GM19438 (cell line): ENCODE measurements around the gene BDNF.
"Not testable (repeated sequence)": the region's sequence is repeated elsewhere in the genome, so short reads cannot be mapped to it uniquely, and the experiment has no call there.

Experiments
- ATAC-seq: cut with Tn5 transposase; IDR thresholded peaks from one replicate; pipeline ENCODE4 v1.9.1; 2021; ENCODE audit warnings: low read depth; ENCODE audit not compliant: unreplicated experiment

Gene BDNF

DNA sequence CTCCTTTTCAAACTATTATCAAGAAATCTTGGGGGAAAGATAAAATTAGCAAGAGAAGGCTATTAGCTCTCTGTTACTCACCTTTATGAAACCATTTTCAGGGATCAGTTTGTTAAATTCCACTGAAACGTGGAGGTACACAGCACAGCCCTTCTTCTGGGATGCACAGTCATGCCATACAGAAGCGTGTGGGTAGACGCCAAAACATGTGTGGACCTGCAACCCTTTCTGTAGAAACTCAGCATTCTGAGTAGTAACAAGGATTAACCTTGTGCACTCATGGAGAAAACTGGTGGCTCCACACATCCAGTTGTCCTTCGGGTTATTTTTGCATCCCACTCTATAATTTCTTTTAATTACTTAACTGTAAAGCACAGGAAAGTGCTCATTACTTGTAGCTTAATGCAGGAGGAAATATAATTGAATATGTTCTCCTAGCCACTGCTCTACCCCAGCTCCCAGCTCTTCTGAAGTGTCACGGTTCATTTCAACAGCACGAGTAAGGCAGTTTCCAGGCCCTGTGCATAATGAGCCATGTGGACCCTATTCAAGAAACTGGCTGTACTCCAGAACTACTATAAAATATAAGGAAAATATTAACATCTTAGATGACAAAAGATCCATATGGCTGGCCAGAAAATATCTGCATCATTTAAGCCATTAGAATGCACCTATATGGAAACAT is 26.1 kb downstream of the BDNF start:
- ATAC-seq, result no peak

DNA sequence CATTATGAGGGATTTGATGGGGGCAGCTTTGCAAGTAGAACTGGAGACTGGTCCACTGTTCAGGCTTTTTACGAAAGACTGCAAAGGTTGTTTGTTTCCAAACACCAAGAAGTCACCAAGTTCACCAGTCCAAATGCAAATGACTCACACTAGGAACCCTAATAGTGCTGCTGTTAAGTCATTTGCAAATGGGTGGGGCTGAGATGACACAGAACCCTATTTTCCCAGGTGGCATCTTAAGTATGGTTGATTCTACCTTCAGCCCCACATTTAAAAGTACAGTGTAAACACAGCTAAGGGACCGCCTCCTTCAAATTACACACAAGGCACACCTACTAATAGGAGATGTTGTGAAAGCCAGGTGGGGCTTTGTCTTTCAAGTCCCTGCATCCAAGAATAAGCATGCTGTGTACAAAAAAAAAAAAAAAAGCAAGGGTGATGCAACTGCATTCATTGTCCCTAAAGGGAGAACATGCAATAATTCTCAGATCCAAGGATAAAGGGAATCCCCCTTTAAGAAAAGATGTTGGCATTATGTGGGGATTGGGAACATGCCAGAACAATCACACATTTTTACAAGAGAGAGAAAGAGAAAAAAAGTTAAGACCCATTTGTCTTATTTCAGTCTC is 27.3 kb downstream of the BDNF start:
- ATAC-seq, result no peak

DNA sequence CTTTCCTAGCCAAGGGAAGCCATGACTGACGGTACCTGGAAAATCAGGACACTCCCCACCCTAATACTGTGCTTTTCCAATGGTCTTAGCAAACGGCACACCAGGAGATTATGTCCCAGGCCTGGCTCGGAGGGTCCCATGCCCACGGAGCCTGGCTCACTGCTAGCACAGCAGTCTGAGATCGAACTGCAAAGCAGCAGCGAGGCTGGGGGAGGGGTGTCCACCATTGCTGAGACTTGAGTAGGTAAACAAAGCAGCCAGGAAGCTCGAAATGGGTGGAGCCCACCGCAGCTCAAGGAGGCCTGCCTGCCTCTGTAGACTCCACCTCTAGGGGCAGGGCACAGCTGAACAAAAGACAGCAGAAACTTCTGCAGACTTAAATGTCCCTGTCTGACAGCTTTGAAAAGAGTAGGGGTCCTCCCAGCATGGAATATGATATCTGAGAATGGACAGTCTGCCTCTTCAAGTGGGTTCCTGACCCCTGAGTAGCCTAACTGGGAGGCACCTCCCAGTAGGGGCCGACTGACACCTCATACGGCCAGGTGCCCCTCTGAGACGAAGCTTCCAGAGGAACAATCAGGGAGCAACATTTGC is 34.6 kb downstream of the BDNF start:
- ATAC-seq, result not testable (repeated sequence)

DNA sequence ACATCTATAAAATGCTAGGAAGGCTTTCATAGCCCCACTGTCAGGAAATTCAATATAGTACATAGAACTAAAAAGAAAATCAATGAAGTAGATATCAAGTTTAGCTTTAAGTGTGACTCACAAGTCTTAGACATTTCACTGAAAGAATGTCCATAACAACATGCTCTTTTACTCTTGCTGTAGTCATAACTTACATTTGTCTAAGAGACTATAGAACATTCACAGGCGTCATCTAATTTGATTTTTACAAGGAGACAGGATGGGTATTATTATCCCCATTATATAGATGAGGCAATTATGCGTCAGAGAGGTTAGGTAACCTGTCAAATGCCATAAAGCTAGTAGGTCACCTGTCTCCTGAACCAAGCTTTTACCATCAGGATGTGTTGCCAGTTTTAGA is 36.9 kb downstream of the BDNF start:
- ATAC-seq, result no peak

DNA sequence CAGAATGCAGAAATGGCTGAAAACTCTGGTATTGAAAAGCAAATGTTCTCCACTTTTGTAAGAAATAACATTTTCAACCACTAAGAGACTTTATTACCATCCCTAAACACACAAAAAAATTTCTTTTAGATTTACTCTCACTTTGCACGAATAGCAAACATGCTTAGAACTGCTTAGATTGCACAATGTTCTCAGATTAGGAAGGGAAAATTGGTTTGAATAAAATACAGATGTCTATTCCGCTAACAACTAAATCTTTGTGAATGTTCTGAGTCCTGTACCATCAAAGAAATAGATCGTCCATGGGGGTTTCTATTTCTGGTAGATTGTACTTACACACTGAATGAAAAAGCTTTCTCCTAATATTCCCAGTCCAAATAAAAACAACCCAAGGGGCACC is 40.1 kb downstream of the BDNF start:
- no peak for ATAC-seq

DNA sequence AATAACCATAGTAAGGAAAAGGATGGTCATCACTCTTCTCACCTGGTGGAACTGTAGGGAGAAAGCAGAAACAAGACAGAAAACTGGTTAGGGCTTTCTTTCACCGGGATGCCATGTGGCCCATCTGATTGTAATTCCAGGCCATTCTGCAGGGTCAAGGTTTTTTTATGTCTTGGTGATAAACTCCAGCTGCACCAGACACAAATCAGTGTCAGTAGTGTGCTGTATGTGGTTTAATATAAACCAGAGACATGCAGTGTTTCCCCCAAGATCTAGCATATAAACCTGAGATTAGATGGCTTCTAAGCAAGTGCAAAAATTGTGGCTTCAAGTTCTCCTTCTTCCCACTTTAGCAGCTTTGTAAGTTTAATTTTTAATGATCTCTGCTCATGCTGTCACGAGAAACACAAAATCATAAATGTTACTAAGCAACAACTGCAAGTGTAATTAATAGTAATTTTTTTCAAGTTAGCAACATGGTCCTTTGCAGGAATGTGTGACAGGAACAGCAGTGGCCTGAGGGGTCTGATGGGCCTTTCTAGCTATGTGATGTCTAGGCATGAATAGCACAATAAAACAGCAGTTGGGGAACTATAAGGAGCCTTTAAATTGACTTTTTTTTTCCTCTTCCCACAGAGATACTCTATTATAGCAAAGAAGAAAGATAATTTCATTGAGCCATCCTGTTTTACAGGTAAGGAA is 41.6 kb downstream of the BDNF start:
- ATAC-seq, result no peak

DNA sequence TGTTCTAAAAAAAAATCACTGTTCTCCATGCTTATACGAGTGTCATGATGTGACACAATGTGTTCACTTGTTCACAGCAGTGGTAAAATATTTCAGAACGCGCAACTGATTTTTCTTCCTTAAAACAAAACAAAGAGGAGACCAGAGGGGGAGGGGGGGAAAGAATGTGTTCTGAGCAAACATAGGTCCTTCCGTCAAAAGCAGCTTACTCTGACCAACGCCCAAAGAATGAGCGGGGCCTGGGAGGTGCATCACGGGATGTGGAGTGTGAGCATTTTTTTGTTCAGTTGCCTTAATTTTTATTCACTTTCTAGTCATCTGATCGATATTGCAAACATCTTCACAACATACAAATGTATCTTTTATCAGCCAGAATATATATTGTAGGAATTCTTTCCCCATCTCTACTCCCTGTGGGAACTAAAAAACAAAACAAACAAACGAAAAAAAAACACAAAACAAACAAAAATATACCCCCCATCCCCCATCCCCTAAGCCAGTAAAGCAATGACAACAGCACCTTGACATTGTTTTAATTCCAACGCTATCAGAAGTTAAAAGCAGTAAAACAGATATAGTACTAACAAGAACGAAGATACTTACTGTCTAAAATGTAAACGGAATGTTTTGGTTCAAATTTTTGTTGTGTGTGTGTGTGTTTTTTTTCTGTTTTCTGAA is 43.3 kb downstream of the BDNF start:
- ATAC-seq, result no peak

DNA sequence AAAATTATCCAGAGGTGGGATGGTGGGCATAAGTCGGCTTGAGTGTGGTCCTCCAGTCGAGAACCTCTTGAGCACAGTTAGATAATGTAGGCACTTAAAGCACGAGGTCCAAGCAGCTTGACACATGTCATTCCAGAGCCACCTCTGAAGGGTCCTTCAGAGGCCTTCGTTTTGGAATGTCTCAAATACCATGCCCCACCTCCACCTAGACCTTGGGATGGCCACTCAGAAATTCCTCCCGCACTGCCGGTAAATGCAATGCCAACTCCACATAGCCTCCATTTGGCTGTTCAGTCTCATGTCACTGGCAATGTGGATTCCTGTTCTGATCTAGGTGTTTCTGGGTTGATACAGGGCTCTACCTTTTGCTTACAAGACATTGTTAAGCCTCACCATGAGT is 43.9 kb downstream of the BDNF start:
- ATAC-seq, result no peak

DNA sequence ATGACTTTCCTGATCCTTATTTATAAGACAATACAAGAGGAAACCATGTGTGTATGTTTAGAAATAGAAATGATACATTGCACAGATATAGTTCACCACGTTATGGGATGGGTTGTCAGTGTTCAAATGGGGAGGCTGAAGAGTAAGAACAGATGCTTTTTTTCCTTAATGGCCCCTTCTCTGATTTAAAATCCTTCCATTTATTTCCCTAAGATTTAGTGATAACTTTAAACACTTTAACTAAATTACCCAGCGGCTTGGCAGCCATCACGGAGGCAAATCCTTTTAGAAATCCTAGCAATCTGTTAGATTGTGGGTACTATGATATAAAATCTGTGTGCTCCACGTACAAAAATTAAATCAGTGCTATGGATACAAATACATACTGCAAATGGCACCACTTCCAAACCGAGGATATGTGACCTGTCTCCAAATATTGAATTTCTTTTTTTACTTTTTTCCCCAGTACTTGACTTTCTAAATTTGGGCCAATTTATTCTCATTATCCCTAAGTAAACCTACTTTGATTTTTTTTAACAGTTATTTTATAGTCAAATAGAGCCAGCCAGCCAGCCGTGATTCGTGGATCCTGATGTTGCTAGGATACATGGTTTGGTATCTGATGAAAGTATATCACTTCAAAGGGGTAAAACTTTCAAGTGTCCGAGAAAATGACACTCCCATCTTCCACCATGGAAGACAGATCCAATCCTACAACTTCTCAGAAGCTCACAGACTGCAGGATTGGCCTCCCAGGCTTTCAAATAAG is 46.1 kb downstream of the BDNF start:
- ATAC-seq, result no peak

DNA sequence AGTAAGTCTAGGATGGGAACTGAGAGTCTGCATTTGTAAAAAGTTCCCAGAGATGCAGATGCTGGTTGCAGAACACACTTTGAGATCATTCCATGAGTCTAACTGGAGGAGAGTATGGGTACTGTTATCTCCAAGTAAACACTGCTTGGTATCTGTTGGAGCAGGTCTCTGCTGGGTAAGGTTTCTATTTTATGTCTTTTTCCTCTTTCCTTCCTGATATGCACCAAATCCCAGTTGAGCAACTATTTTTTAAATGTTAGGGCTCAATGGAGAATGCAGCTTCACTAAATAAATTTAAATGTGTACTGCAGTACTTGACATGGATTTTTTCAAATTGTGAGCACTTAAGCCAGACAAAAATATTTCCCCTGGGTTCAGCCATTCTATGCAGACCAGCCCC is 48.5 kb downstream of the BDNF start:
- no peak for ATAC-seq

DNA sequence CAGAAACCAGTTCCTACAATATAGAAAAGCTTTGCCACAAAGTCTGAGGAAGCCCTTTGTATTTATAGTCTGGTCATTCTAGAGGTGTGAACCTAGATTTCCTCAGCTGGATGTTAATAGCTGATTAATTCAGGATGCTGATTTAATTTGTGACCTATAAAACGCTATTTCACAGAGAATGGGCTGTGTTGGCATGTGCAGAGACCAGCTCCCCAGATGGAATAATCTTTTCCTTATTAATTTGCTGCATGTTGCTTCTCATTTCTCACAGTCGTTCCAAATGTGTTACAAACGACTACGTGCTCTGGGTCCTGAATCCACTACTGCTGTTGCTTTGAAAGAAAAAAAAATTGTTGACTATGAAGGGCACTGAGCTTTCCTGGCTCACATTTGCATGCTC is 49.3 kb downstream of the BDNF start:
- ATAC-seq, result no peak

DNA sequence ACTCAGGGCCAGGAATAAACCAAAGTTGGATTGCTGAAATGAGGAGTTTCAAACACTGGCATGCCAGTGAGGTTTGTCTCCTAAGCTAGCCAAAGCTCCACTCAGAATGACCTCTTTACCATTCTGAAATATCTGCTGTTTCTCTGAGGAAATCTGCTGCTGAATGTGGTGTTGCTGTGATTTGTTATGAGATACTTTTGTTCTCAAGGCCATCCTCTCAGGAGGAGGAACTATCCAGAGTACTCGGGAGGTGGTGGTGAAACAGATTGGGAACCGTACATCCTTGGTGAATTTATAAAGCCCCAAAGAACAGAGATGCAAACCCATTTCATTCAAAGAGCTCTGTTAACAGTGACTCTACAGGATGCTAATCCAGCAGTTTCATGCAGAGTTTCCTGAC is 50.5 kb downstream of the BDNF start:
- no peak for ATAC-seq

DNA sequence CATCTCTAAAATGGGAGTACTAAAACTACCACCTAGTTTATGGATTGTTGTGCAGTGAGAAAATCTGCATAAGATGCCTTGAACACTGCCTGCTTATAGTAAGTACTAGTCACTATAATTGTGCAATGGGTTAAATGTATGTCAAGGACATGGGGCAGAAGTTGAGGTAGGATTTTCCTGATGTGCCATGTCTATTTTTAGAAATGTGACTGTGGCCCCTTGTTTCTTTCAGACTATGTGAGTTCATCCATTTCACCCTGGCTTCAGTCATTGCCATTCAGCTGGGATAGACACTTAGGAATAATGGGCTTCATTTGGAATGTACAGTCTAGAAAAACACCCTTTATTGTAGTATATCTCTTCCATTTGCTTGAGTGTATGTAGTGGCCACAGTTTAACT is 51.4 kb downstream of the BDNF start:
- no peak for ATAC-seq

DNA sequence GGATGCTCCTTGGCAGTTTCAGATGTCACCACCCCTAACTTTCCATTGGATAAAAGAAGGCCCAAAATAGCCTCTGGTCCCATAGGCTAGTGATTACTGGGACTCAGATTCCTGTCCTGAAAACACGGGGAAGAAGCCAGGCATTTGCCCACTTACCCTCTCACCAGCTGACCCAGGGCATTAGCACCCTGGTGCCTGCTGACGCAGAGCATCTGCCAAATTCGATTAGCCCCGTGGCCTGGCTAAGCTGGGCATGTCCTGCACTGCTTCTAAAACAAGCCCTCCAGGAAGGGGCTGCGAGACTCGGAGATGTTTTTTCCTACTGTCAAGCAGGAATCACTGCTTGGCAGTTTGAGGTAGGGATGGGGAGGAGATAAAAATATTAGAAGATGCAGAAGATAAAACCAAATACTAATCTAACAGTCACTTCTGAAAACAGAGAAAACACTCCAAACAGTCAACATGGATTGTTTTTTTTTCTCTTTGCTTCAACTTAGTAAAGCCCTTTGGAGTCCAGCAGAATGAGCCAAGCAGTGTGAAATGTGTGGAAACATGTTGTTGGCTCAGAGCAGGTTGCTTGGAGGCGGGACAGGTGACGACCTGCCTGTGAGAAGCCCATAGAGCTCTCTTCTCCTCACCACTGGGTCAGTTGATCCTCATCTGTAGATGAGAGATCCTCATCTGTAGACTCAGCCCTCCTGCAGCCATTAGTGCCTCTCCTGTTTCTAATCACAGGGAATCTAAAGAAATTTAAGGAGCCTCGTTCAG is 54.0 kb downstream of the BDNF start:
- no peak for ATAC-seq

DNA sequence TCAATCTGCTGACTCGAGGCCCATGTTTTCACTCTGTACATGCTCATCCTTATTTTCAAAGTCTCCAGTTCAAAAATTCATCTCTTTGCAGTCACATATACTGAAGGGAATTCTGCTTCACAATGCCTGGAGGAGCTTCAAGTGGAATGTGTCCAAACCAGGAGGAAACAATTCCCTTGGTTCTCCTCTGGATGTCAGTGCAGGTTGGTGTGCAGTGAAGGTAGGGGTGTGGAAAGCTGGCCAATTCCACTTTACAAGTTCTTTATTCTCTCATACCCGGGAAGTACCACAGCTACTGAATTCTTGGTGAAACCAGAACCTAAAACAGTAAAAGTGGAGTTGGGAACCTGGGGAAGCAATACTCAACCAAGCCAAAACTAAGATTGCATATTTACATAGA is 57.3 kb downstream of the BDNF start:
- no peak for ATAC-seq

DNA sequence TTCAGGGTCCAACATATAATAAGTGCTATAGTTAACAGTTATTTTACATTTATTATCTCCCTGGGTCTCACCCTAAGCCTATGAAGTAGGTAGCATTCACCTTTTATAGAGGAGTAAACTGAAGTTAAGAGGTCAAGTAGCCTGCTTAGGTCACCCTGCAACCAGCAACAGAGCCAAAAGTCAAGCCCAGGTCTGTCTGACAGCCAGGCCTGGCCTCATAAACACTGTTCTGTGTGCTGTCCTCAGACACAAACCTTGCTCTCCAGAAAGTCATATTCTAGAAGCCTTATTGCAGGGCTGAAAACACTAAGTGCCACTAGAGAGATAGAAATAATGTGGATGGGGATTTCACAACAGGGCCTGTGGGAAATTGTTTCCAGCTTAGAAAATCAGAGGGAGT is 59.3 kb downstream of the BDNF start:
- no peak for ATAC-seq

DNA sequence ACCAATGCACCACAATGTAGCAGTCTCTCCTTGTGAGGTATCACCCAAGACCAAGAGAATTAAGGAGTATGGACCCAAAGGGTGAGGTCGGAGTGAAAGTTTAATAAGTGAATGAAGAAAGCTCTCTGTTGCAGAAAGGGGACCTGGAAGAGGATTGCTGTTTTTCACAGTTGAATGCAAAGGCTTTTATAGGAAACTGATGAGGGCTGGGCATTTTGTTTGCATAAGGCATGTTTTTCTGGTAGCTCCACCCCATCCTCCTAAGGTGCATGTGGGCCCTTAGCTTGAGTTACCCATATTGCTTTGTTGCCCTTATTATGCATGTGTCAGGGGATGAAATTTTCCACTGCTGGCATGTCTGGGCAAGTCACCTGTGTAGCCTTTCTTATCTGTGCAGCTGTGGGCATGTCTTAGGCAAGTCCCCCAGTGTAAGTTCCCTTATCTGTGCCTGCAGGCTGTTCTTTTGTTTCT is 64.7 kb downstream of the BDNF start:
- ATAC-seq, result no peak

DNA sequence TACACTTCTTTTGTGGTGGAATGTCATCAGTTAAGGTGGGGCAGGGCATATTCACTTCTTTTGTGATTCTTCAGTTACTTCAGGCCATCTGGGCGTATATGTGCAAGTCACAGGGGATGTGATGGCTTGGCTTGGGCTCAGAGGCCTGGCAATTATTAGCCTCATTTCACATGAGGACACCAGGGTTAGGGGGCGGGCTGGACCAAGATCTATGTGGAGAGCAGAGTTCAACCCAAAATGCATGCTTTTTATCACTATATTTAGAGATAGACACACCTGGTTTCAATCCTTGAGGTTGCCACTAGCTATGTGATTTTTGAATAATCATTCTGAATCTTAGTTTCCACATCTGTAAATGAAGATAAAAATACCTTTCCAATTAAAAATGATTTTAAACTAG is 65.5 kb downstream of the BDNF start:
- not testable (repeated sequence) for ATAC-seq

DNA sequence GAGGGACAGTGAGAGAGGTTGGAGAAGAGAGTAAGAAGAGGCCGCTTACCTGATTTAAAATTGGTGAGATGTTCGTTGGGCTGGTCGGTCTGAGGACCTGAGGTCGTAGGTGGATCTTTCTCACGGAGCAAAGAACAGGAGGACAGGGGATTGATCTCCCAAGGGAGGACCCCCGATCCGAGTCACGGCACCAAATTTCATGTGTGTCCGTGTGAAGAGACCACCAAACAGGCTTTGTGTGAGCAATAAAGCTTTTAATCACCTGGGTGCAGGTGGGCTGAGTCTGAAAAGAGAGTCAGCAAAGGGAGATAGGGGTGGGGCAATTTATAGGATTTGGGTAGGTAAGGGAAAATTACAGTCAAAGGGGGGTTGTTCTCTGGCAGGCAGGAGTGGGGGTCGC is 66.0 kb downstream of the BDNF start:
- not testable (repeated sequence) for ATAC-seq
